HG03469 (cell line): Measurements from ENCODE around the gene METTL1.

Experiments
- ATAC-seq: cut with Tn5 transposase; IDR thresholded peaks from one replicate; pipeline ENCODE4 v1.9.1; 2021; ENCODE audit warnings: mild to moderate bottlenecking, moderate library complexity, moderate number of reproducible peaks; ENCODE audit not compliant: unreplicated experiment

METTL1 gene

DNA sequence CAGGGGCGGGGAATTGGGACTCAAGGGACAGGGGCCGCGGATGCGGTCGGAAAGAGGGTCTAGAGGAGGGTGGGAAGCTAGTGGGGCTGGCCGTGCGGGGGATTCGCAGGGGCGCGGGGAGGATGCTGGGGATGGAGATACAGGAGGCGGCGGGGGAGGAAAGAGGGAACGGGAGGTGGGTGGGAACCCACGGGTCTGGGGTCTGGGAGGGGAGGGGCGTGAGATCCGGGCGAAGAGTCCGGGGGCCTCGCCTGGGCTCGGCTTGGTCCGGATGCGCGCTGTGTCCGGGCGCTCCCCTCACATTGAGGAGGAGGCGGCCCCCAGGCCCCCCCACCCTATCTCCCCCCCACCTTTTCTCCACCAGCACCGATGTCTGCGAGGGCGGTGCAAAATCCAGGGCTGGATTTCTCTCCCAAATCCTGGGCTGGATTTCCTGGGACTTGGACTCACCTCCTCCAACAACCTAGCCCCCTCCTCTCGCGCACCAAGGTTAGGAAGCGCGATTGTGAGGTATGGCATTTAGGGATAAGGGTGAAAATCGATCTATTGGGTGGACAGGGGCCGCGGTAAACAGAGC, 33.2 kb downstream of the METTL1 start, which contains the start of gene AGAP2:
Gene AGAP2 (minus strand): TSS at position 82 of the 577 bp plus-strand sequence. CDS start 496 bp downstream, outside the sequence.
- no peak for ATAC-seq

DNA sequence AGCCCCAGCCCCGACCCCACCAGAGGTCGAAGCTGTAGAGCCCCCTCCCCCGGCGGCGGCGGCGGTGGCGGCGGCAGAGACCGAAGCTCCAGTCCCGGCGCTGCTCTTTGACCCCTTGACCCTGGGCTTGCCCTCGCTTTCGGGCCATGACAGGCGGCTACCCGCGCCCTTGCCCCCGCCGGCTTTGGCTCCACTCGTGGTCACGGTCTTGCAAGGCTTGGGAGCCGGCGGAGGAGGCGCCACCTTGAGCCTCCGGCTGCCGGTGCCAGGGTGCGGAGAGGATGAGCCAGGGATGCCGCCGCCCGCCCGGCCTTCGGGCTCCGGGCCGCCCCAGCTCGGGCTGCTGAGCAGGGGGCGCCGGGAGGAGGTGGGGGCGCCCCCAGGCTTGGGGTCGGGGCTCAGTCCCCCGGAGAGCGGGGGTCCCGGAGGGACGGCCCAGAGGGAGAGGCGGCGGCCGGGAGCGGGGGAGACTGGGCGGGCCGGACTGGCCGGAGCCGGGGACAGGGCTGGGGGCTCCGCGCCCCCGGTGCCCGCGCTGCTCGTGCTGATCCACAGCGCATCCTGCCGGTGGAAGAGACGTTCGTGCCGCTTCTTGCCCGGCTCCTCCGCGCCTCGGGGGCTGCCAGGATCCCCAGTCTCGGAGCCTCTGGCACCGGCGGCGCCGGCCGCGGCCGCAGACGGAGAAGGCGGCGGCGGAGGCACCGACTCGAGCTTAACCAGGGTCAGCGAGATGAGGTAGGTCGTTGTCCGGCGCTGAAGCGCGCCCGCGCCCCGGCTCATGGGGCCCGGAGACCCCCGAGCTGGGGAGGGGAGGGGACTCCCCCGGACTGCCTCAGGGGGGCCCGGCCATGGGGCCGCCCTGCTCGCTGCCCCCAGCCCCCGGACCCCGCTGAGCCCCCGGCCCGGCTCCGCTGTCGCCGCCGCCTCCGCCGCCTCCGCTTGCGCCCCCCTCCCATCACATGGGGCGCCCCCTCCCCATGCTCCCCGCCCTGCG, 34.1 kb downstream of the METTL1 start:
- no peak for ATAC-seq

DNA sequence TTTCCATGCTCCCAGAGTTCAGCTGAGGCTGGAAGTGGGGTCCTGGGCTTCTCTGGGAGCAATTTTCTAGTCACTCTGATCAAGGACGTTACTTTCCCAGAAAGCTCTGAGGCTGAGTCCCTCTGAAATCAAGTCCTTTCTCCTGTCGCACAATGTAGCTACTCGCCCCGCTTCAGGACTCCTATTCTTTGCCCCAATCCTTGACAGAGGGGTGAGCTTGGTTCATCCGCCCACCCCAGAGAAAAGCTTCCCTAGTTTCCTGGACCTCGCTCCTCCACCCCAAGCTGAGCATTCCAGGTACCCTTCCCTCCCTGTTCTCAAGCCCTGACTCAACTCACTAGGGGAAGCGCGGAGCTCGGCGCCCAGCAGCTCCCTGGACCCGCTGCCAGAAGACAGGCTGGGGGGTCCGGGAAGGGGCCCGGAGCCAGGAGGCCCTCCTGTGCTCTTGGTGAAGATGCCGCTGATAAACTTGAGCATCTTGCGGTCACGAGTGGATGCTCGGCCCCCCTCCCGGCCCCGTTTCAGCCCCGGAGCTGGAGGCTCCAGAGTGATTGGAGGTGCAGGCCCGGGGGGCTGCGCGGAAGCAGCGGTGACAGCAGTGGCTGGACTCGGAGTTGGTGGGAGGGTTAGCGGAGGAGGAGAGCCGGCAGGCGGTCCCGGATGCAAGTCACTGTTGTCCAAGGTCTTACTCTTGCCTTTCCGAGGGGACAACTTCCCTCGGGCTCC, 35.0 kb downstream of the METTL1 start:
- ATAC-seq, result no peak

DNA sequence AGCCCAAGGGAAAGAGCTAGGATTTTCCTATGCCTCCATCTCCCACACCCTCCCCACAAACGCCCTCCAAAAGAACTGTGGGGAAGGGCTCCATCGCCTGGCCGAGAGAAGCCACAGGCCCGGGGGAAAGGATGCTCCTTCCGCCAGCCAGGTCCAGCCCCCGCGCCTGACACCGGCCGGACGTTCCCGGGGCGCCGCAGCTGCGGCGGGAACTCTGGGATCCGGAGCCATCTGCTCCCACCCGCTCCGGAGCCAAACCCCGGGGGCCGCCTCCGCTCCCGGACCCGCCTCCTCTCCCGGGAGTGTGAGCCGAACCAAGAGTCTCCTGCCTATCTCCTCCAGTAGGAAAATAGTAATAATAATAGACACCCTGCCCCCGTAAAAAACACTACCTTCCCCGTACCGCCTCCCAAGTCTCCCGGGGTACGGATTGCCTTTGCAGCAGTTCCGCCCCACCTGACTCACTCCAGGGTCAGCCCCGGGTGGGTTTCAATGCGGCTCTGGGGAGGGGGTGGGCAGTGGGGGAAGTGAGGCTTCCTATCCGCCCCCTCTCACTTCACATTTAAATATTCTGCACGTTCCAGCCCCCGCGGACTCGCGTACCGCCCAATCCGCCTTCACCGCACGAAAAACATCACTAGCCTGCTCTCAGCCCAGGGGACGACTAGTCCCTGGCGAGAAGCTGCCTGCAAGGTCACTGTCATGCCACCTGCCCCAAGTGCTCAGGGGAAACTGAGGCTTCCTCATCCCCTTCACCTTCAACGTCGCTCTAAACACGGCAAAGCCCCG, 35.8 kb downstream of the METTL1 start:
- no peak for ATAC-seq

DNA sequence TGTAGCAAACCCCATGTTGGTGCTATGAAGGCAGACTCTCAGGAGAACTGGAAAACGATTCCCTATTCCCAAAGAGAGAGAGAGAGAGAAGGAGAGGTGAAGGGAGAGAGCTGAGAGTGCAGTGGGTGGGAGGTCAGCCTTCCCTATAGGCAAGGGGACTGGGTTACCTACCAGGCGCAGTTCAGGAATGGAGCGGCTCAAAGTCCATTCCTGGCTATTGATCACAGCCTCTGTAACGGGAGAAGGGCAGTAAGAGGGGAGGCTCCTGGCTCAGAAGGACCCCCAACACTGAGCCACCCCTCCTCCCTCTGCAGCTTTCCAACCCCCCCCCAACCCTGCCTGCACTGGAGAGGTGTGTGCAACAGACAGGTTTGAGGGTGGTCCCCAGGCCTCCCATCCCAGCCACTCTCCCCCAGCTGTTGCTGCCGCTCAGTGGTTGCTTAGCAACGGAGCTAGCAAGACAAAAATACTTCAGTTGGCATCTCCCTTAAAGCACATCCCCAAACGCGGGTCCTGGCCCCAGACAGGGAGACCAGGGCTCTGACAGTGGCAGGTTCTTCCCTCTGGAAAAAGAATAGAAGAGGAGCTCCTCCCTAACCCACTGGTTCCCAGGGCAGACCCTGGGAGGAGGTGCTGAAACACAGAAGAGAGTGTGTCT, 36.6 kb downstream of the METTL1 start:
- ATAC-seq, result no peak

DNA sequence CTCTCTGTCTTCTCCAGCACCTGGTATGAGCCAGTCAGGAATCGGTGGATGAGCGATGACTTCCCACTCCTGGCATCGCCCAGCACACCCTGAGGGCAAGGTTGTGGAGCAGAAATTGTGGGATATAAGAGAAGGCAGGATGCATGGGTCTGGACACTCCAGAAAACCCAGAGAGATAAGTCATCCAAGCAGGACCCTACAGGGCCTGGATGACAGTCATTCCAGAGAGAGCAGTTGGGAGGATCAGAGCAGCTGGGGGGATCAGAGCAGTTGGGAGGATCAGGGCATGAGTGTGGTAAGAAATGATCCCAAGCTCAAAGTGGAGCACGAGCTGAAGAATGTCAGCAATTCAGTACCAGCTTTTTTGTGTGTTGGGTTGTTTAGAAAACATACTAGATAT, 37.3 kb downstream of the METTL1 start:
- no peak for ATAC-seq

DNA sequence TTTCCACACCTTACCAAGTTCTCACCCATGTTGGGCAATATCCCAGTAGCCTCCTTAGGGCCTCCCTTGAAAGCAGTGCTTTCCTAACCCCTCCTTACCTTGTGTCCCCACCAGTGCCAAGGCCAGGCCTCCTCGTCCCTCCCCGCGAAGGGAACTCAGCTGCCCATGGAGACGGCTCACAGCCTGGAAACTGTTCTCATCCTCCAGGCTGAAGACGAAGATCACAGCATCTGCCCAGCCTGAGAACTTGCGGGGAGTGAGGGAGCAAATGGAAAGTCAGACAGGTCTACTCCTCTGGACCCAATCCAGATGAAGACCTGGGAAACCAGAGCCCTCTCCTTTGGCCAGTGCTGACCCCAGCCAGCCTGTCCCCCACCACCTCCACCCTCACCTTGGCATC, 38.0 kb downstream of the METTL1 start:
- no peak for ATAC-seq

DNA sequence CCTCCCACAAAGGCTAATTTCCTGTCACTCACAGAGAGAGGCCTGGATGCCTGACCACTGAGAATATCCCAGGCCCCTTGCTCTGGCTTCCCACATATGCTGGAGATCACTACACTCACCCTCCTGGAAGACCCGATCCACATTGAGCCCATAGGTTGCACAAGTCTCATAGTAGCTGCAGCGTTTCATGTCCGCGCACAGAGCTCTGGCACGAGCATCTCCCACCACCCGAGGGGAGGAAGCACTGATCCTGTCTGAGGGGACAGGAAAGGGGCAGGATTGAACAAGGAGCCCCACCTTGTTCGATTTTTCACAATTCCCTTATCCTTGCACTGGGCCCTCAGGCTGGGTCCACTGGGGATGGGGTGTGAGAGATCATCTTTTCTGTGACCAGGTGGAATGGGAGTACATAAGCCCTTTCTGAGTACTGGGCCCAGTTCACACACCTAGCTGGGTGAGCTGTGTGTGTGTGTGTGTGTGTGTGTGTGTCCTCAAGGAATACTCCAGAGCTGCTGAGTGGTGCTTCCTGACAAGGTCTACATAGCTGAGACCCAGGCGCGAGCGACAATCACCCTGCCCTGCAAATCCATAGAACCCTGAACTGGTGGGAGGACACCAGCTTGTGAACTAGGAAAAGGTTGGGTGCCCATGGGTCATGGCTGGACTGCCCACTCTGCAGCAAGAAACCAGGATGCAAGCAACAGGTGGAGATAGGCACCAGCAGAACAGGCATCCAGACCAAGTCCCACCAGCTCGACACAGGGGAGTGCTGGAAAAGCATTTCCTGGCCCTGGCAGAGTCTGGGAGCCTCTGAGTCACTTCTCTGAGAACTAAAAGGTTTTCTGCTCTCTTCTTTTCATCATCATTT, 38.9 kb downstream of the METTL1 start:
- ATAC-seq, result no peak

GRCh38 chr12:57732270-57732669, 39.6 kb downstream of the METTL1 start:
- no peak for ATAC-seq

GRCh38 chr12:57731411-57732080, 40.4 kb downstream of the METTL1 start:
- ATAC-seq, result no peak

- no peak for ATAC-seq
These were observed 41.4 kb downstream of the METTL1 start for GRCh38 chr12:57730336-57731067.

- ATAC-seq, result no peak
These were observed 42.5 kb downstream of the METTL1 start for GRCh38 chr12:57729321-57729844.

DNA sequence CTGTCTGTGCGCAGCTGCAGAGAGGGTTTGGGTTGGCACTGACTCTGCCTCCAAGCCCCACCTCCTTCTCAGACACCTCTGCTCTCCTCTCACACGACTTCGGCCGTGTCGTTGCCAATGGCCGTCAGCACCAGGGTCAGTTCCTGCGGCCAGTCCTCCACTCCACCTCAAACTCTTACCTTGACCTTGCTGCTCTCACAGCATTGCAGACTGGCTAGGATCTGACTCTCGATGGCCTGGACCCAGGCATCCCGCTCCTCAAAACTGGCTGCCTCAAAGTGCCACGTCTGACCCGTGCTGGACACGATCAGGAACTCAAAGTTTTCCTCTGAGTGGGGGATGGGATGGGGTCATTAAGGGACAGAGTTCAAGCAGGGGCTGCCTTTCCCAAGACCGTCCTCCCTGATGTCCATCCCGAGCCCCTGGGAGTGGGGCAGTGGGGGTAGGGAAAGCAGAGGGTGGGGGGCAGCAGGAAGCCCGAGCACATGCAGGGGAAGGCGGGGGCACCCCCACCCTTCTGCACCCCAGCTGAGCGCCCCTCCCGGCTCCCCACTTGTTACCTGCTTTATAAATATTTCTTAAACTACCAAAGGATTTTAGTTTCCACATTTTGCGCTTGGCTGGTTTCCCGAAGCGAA, 44.0 kb downstream of the METTL1 start:
- ATAC-seq, result no peak

DNA sequence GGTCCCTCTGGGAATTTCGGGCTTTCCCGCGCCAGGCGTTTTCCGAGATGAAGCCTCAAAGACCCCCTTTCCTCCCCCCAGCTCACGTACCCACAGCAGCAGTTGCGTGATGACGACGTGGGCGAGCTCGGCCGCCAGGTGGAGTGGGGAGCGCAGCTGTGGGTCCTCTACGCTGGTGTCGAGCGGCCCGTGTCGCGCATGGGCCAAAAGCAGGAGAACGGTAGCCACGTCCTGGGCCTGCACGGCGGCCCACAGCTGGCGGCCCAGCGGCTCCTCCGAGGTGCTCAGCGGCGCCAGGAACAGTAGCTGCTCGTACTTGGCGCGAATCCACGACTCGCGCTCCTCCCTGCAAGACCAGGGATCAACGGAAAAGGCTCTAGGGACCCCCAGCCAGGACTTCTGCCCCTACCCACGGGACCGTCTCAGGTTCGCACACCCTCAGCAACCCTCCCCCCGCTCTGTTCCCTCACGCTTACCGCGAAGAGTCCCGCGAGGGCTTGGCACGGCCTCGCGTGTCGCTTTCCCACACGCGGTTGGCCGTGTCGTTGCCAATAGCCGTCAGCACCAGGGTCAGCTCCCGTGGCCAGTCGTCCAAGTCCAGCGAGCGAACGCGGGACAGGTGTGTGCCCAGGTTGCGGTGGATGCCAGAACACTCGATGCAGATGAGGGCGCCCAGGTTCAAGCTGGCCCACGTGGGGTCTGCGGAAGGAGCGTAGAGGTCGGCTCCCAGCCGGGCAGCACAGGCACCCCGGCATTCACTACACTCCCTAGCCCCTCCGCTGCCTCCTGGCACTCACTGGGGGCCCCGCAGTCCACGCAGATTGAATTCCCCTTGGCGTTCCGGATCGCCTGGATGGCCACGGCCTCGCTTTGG, 44.8 kb downstream of the METTL1 start:
- ATAC-seq, result no peak

- ATAC-seq, result no peak
These were observed 45.6 kb downstream of the METTL1 start for GRCh38 chr12:57726151-57726883.

GRCh38 chr12:57725851-57726150, 46.1 kb downstream of the METTL1 start:
- no peak for ATAC-seq
